Measurements from ENCODE around the gene SULF2.
"Not testable (repeated sequence)": the region's sequence is repeated elsewhere in the genome, so short reads cannot be mapped to it uniquely, and the experiment has no call there.

The SULF2 gene

GRCh38 chr20:47785311-47785853 is at the start of gene SULF2:
Gene SULF2, minus strand, starts transcription at chr20:47785481. Its CDS starts 28,118 bp downstream, at chr20:47757363.
- no peak for DNase-seq (ENCODE audit: low read depth, low spot score)

- not testable (repeated sequence) for DNase-seq (ENCODE audit: low read depth, low spot score)
Measured at GRCh38 chr20:47831675-47832074, 46.4 kb upstream of the SULF2 start.

GRCh38 chr20:47826716-47827115 is 41.4 kb upstream of the SULF2 start:
- not testable (repeated sequence) for DNase-seq (ENCODE audit: low read depth, low spot score)

GRCh38 chr20:47826006-47826405 is 40.7 kb upstream of the SULF2 start:
- not testable (repeated sequence) for DNase-seq (ENCODE audit: low read depth, low spot score)

- no peak for DNase-seq (ENCODE audit: low read depth, low spot score)
Measured at GRCh38 chr20:47825011-47825762, 39.9 kb upstream of the SULF2 start.

GRCh38 chr20:47823941-47824340 is 38.7 kb upstream of the SULF2 start:
- not testable (repeated sequence) for DNase-seq (ENCODE audit: low read depth, low spot score)

GRCh38 chr20:47821481-47822100 is 36.3 kb upstream of the SULF2 start:
- DNase-seq (ENCODE audit: low read depth, low spot score): no peak

GRCh38 chr20:47818996-47819609 is 33.8 kb upstream of the SULF2 start:
- no peak for DNase-seq (ENCODE audit: low read depth, low spot score)

GRCh38 chr20:47818466-47818865 is 33.2 kb upstream of the SULF2 start:
- no peak for DNase-seq (ENCODE audit: low read depth, low spot score)

- DNase-seq (ENCODE audit: low read depth, low spot score): no peak
Measured at GRCh38 chr20:47818016-47818415, 32.7 kb upstream of the SULF2 start.

GRCh38 chr20:47817573-47817972 is 32.3 kb upstream of the SULF2 start:
- DNase-seq (ENCODE audit: low read depth, low spot score): no peak

- DNase-seq (ENCODE audit: low read depth, low spot score): no peak
Measured at GRCh38 chr20:47816487-47817451, 31.5 kb upstream of the SULF2 start.

GRCh38 chr20:47815866-47816265 is 30.6 kb upstream of the SULF2 start:
- no peak for DNase-seq (ENCODE audit: low read depth, low spot score)

- no peak for DNase-seq (ENCODE audit: low read depth, low spot score)
Measured at GRCh38 chr20:47815416-47815806, 30.1 kb upstream of the SULF2 start.

GRCh38 chr20:47814632-47815415 is 29.5 kb upstream of the SULF2 start:
- DNase-seq (ENCODE audit: low read depth, low spot score): no peak

- no peak for DNase-seq (ENCODE audit: low read depth, low spot score)
Measured at GRCh38 chr20:47810721-47811347, 25.6 kb upstream of the SULF2 start.

- DNase-seq (ENCODE audit: low read depth, low spot score): no peak
Measured at GRCh38 chr20:47810116-47810677, 24.9 kb upstream of the SULF2 start.

- no peak for DNase-seq (ENCODE audit: low read depth, low spot score)
Measured at GRCh38 chr20:47809161-47809960, 24.1 kb upstream of the SULF2 start.

GRCh38 chr20:47805951-47806350 is 20.7 kb upstream of the SULF2 start:
- no peak for DNase-seq (ENCODE audit: low read depth, low spot score)

Data from iPS DF 19.7 (cell line).